NAMALWA (cell line): Measurements from ENCODE around the gene TMEM126A.

Experiments used
- DNase-seq: peaks from one replicate; pipeline ENCODE4 v3.0.0-alpha.2; 2015; ENCODE audit warnings: low spot score

The TMEM126A gene

DNA sequence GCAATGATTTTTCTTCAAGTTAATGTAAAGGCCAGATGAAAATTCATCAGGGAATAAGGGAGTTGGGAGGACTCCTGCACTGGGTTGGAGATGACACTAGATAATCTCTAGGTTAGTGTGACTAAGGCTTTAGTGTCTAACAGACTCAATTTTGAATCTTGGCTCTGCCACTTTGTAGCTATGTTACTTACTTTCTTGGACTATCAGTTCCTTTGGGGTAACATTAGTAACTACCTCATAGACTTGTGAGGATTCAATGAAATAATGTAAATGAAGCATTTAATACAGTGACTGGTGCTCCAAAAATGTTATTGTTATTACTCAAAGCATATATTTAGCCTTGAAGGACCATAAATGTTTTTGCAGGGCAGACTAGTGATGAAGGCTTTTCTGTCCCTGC is 47.8 kb downstream of the TMEM126A start:
- DNase-seq = no peak

GRCh38 chr11:85697747-85698146 is 50.0 kb downstream of the TMEM126A start:
- no peak for DNase-seq

DNA sequence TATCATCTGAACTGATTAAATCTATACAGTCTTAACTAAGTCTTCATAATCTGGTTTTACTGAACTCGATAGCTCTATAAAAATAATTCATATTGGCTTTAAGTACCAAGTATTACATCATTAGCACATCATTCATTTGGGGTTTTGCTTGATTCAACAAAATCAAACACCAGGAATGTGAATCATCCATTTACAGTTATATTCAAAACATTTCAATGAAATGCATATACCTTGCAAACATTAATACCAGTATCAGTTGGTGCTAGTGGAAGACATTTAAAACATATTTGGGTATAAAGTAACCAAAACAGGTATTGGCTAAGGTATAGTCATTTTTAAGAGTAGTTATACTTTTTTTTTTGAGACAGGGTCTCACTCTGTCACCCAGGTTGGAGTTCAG is 50.4 kb downstream of the TMEM126A start:
- DNase-seq = no peak

GRCh38 chr11:85699957-85700741 is 52.4 kb downstream of the TMEM126A start:
- DNase-seq = no peak

GRCh38 chr11:85704967-85705366 is 57.2 kb downstream of the TMEM126A start:
- DNase-seq = no peak

DNA sequence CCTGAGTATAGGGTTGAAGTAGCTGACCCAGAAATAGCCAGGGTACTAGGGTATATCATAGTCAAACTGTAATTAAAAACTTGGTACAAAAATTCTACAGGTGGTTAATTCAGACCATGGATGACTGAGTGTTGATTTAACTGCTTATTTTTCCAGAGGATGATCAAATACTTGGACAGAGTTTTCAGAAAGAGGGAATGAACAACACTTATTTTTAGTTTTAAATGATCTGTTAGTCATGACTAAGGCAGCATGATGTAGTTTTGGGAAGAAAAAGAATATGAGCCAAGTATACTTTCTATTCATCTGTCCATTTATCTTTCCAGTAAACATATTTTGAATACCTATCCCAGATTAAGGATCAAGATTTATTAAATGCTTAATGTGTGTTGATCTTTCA is 58.0 kb downstream of the TMEM126A start:
- no peak for DNase-seq
